Activated naive CD8-positive, alpha-beta T cell treated with anti-CD3 and anti-CD28 coated beads, Interleukin-2, amount 50 U/mL, for 16 hours (primary cell): ENCODE results near the gene PEX5L.
"Not testable (repeated sequence)": the region's sequence is repeated elsewhere in the genome, so short reads cannot be mapped to it uniquely, and the experiment has no call there.

Source experiments
- DNase-seq: peaks from one replicate; pipeline ENCODE4 v3.0.0-alpha.2; 2020; ENCODE audit warnings: low read depth, low spot score

PEX5L gene

GRCh38 chr3:180036671-180037455, at the start of gene PEX5L:
Gene PEX5L (minus strand): TSS chr3:180036937. CDS start chr3:180036599, 338 bp downstream.
- no peak for DNase-seq

DNA sequence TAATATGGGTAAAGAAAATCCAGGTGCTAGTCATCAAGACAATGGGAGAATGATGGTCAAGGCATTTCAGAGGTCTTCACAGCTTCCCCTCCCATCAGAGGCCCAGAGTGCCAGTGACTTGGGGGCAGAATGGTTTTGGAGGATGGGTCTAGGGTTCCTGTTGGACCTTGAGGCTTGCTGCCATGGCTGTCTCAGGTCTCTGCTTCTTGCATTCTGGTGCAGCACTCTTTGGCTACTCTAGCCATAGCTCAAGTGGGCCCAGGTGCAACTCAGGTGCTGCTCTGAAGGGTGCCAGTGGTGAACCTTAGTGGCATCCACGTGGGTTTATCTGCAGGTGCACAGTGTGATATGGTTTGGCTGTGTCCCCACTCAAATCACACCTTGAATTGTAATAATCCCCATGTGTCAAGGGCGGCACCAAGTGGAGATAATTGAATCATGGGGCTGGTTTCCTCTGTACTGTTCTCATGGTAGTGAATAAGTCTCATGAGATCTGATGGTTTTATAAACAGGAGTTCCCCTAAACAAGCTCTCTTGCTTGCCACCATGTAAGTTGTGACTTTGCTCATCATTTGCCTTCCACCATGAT, 48.5 kb upstream of the PEX5L start:
- DNase-seq: no peak

GRCh38 chr3:180082699-180083098, 46.0 kb upstream of the PEX5L start:
- no peak for DNase-seq

DNA sequence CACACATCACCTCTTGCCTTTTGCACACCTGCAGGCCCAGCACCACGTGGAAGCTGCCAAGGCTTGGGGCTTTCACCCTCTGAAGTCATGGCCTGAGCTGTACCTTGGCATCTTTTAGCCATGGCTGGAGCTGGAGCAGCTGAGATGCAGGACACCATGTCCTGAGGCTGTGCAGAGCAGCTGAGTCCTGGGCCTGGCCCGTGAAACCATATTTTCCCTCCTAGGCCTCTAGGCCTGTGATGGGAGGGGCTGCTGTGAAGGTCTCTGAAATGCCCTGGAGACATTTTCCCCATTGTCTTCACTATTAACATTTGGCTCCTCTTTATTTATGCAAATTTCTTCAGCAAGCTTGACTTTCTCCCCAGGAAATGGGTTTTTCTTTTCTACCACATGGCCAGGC, 41.9 kb upstream of the PEX5L start:
- DNase-seq: no peak

GRCh38 chr3:180073561-180073960, 36.8 kb upstream of the PEX5L start:
- no peak for DNase-seq

- no peak for DNase-seq
Measured at GRCh38 chr3:180072786-180073185, 36.0 kb upstream of the PEX5L start.

- no peak for DNase-seq
Measured at GRCh38 chr3:180070925-180071324, 34.2 kb upstream of the PEX5L start.

DNA sequence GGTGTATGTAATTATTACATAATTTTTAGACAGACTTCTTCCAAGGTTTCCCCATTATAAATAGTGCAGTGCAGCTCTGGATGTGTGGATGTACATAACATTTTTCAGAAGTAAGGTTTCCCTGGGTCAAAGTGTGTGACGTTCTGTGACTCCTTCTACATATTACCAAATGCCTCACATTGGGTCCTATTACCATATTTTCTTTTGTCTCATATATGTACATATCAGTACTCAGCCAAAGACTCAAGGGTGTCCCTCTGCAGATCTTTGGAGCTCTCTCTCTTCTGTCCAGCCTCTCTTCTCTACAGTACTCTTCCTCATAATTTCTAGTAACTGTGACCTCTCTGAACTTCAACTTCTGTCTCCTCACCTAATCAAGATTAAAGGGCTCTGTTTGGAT, 31.3 kb upstream of the PEX5L start:
- no peak for DNase-seq

DNA sequence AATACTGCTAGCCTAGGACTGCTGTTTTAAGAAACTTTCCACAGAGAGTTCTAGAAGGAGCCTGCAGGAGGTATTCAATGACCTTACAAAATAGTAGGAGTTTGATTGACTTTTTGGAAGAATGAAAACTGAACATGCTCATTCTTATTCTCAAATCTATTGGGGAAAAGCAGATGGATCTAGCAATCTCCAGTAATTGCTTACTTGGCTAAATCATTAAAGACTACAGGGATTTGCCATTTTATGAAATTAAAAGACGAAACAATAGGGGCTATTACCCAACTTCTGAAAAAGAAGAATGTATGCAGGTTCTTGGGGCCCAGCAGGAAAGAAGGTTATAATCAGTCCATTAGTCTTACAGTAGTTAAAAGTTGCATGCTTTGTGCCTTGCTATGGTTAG, 29.9 kb upstream of the PEX5L start:
- DNase-seq: no peak

DNA sequence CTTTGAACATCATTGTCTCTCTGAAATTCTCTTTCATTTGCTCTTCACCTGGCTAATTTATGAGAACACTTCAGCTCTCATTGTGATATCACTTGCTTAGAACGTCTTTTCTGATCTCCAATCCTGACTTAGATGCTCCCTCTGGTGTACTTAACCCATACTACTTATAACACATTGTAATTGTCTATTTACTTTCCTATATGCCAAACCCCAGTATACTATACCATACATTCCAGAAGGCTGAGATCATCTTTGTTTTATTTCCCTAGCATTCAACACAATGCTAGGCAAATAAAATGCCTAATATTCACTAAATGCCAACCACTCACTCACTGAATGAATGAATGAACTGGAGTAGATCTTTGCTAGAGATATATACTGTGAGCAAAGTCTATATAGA, 27.0 kb upstream of the PEX5L start:
- no peak for DNase-seq

DNA sequence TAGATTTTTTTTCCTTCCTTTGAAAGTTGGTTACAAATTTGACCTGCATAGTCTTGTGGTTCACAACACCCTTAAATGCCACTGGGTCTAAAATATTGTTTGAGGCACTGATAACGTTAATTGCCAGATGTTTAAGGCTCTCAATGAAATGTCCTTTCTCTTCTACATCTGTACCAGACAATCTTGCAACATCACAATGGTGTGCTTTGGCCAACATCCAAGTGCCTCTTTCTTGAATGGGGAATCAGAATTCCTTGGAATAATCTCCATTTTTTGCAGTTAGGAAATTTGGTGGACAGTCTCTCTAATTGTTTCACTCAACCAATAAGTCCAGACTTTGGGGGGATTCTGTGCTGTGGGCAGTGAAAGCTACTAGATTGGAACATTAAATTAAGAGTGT, 26.0 kb upstream of the PEX5L start:
- DNase-seq: no peak

- DNase-seq: no peak
Measured at GRCh38 chr3:180059356-180059755, 22.6 kb upstream of the PEX5L start.

DNA sequence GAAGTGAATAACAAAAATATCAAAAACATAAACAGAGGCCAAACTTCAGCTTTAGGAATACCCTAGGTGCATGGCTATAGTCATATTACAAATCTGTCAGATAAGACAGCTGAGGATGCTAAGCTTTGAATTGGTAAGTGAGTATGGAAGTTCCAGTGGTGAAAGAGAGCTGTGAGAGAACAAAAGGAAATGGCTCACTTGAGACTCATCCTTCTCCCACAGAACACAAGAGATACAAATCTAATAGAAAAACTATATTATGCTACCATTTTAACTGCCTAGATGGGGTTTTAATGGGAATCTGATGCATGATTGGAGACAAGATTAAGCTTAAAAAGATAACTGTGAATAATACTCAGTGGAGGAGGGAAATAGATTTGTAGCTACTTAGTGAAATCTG, 21.5 kb upstream of the PEX5L start:
- no peak for DNase-seq

DNA sequence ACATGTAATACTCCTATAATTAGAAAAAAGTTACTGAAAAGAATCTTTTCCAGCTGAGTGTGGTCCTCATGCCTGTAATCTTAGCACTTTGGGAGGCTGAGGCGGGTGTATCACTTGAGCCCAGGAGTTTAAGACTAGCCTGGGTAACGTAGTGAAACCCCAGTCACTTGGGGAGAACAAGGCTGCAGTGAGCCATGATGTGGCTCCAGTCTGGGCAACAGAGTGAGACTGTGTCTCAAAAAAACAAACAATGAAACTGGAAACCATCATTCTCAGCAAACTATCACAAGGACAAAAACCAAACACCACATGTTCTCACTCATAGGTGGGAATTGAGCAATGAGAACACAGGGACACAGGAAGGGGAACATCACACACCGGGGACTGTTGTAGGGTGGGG, 18.9 kb upstream of the PEX5L start:
- not testable (repeated sequence) for DNase-seq

DNA sequence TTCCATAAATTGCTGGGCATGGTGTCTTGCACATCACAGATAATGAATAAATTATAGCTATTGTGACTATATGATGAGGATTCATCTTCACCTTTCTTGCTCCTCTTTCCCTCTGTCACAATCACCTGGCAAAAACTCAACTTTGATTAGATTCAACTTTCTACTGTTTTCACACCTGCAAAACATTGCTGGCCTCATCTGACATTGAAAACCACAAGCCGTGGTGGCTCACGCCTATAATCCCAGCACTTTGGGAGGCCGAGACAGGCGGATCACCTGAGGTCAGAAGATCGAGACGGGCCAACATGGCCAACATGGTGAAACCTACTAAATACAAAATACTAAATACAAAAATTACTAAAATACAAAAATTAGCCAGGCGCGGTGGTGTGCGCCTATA, 12.7 kb upstream of the PEX5L start:
- no peak for DNase-seq

GRCh38 chr3:180048840-180049239, 12.1 kb upstream of the PEX5L start:
- DNase-seq: no peak

- no peak for DNase-seq
Measured at GRCh38 chr3:180048103-180048502, 11.4 kb upstream of the PEX5L start.

- DNase-seq: no peak
Measured at GRCh38 chr3:180040966-180041365, 4.2 kb upstream of the PEX5L start.

DNA sequence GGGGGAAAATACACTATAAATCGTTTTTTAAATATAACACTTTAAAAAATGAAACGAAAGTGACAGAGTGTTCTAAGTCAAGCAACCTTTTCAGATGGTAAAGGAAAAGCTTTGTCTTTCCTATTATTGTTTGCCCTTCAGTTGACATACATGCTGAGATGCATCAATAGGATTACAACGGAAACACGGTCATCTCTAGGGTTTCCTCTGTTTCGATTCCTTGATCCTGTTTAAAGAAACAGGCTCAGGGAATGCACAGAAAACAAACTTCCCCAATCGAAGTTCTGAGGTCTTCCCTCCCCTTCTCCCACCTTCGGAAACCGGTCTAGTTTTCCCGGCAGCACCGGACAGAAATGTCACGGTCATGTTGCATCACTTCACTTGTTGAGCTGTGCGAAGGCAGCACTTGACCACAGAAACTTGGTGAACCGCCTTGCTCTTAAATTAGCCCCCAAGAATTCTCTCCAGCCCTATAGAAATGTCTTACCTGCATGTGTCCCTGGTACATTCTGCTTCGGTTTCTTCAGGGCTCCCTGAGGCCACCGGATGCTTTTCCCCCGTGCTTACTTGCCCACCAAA, 556 bp downstream of the PEX5L start:
- no peak for DNase-seq

DNA sequence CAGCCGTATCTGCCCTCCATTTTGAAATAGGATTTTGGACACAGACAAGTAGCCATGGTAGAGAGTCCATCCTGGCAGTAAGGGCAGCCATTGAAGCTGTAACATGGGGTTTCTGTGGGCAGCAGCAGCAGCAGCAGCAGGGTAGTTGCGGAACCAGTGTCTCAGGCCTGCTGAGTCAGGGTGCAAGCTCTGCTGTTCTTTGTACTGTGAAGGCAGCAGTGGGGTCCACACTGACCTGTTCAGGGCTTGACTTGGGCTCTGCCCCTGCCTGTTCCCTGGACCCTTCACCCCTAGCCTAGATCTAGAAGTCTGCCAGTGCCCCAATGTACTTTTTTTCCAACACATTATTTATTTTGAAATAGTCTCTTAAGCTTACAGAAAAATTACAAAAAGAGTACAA, 9.7 kb downstream of the PEX5L start:
- no peak for DNase-seq

GRCh38 chr3:180018543-180018942, 18.2 kb downstream of the PEX5L start:
- DNase-seq: no peak

GRCh38 chr3:180017846-180018245, 18.9 kb downstream of the PEX5L start:
- DNase-seq: no peak

DNA sequence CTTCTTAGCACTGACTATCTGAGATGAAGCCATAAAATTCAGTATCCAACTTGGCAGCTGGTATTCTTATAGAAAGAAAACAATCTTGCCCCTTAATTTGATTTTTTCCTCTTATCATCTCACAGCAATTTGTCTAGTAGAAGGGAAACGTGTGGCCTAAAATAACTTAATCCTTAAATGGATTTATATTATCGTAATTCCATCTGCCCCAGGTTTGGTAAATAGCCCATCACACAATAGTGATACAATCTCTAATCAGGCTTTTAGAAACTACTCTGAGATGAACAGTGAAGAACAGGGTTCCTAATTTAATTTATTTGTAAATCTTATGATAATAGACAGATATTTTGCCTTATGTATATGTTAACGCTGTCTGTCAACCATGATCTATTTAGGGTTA, 24.8 kb downstream of the PEX5L start:
- no peak for DNase-seq
